DOHH2 (cell line): ENCODE measurements around the gene THRB.

Source experiments
- H3F3A ChIP-seq: fragments of 200-600 bp; sonication (generic), shearing (Covaris generic); 2 replicates; pipeline ENCODE4 v1.6.0; 2016; ENCODE audit warnings: antibody characterized with exemption, mild to moderate bottlenecking; ENCODE audit not compliant: control insufficient read depth, insufficient read depth
- H3K27ac ChIP-seq: fragments of 200-600 bp; sonication (generic); 2 replicates; pipeline ENCODE4 v1.5.1; 2014; ENCODE audit warnings: low read depth, mild to moderate bottlenecking, low read length, moderate library complexity
- H3K27me3 ChIP-seq: fragments of 200-600 bp; sonication (generic); 2 replicates; pipeline ENCODE4 v1.6.1; 2014; ENCODE audit warnings: mild to moderate bottlenecking, low read length, mixed read lengths; ENCODE audit not compliant: control insufficient read depth
- H3K36me3 ChIP-seq: fragments of 200-600 bp; sonication (generic); 2 replicates; pipeline ENCODE4 v1.6.1; 2014; ENCODE audit warnings: mild to moderate bottlenecking, low read length, moderate library complexity, mixed read lengths; ENCODE audit not compliant: control insufficient read depth
- H3K4me1 ChIP-seq: fragments of 200-600 bp; sonication (generic); 2 replicates; pipeline ENCODE4 v1.6.1; 2014; ENCODE audit warnings: mild to moderate bottlenecking, low read length, mixed read lengths; ENCODE audit not compliant: control insufficient read depth
- H3K4me2 ChIP-seq: fragments of 200-600 bp; sonication (generic); 2 replicates; pipeline ENCODE4 v1.6.0; 2014; ENCODE audit warnings: mild to moderate bottlenecking, low read length, moderate library complexity
- H3K4me3 ChIP-seq: fragments of 200-600 bp; sonication (generic); 2 replicates; pipeline ENCODE4 v1.5.1; 2014; ENCODE audit warnings: mild to moderate bottlenecking, low read length, mixed read lengths
- H3K79me2 ChIP-seq: fragments of 200-600 bp; sonication (generic); 2 replicates; pipeline ENCODE4 v1.6.1; 2014; ENCODE audit warnings: mild to moderate bottlenecking, low read length, mixed read lengths; ENCODE audit not compliant: control insufficient read depth
- H3K9me2 ChIP-seq: fragments of 200-600 bp; sonication (generic); replicated peaks from 2 replicates; pipeline ENCODE4 v1.6.1; 2014; ENCODE audit warnings: mild to moderate bottlenecking, low read length, mixed read lengths; ENCODE audit not compliant: control insufficient read depth
- H3K9me3 ChIP-seq: fragments of 200-600 bp; sonication (generic); 2 replicates; pipeline ENCODE4 v1.6.1; 2014; ENCODE audit warnings: antibody characterized with exemption, low read length, mixed read lengths; ENCODE audit not compliant: control insufficient read depth, insufficient read depth
- H4K20me1 ChIP-seq: fragments of 200-600 bp; sonication (generic); 2 replicates; pipeline ENCODE4 v1.6.0; 2014; ENCODE audit warnings: low read depth, mild to moderate bottlenecking, antibody characterized with exemption, low read length, moderate library complexity; ENCODE audit not compliant: control insufficient read depth, insufficient read depth
- CTCF ChIP-seq: fragments of 200-600 bp; sonication (generic); IDR thresholded peaks from one replicate; pipeline ENCODE4 v1.5.1; 2014; ENCODE audit warnings: antibody characterized with exemption, mild to moderate bottlenecking, low read depth, low read length; ENCODE audit not compliant: poor library complexity, severe bottlenecking
- EZH2phosphoT487 ChIP-seq: fragments of 200-600 bp; sonication (generic); IDR thresholded peaks from 2 replicates; pipeline ENCODE4 v1.6.1; 2017; ENCODE audit warnings: borderline replicate concordance, mild to moderate bottlenecking, antibody characterized with exemption, low read length, moderate library complexity, mixed read lengths

Gene THRB

GRCh38 chr3:24490151-24490550 is 4.5 kb downstream of the THRB start:
- TF ChIP-seq CTCF (no peak), EZH2phosphoT487 (no peak)
- Histone ChIP-seq H3K9me3 (no peaks in the 10 kb centered on the region), H3K36me3 (no peaks in the 10 kb centered on the region), H3K4me3 (no peak overlapping the region), H3K27ac (no peak overlapping the region), H3F3A (no peaks in the 10 kb centered on the region), H3K79me2 (no peaks in the 10 kb centered on the region), H3K4me2 (no peak overlapping the region), H3K4me1 (no peaks in the 10 kb centered on the region), H3K9me2 (no peaks in the 10 kb centered on the region), H3K27me3 (peaks cover 17% of the 10 kb centered on the region), H4K20me1 (no peaks in the 10 kb centered on the region)

GRCh38 chr3:24487325-24488262 is 7.1 kb downstream of the THRB start:
- no peaks in the 10 kb centered on the region for H3K36me3 ChIP-seq
- H3K4me3 ChIP-seq: no peak overlapping the region
- no peaks in the 10 kb centered on the region for H4K20me1 ChIP-seq
- no peak overlapping the region for H3K4me2 ChIP-seq
- no peaks in the 10 kb centered on the region for H3K9me2 ChIP-seq
- no peaks in the 10 kb centered on the region for H3K79me2 ChIP-seq
- H3K27me3 ChIP-seq: no peaks in the 10 kb centered on the region; the same call in 1 of the 2 replicates
- no peaks in the 10 kb centered on the region for H3F3A ChIP-seq
- H3K4me1 ChIP-seq: no peaks in the 10 kb centered on the region
- TF ChIP-seq CTCF: no peak
- no peak for TF ChIP-seq EZH2phosphoT487
- H3K27ac ChIP-seq: no peak overlapping the region
- no peaks in the 10 kb centered on the region for H3K9me3 ChIP-seq

- Histone ChIP-seq H3K27me3 (no peaks in the 10 kb centered on the region; the same call in 1 of the 2 replicates), H3K4me2 (no peak overlapping the region), H3K4me3 (no peak overlapping the region), H3K27ac (no peak overlapping the region), H3K9me3 (no peaks in the 10 kb centered on the region), H3F3A (no peaks in the 10 kb centered on the region), H3K9me2 (no peaks in the 10 kb centered on the region), H3K4me1 (no peaks in the 10 kb centered on the region), H3K79me2 (no peaks in the 10 kb centered on the region), H3K36me3 (no peaks in the 10 kb centered on the region), H4K20me1 (no peaks in the 10 kb centered on the region)
- TF ChIP-seq CTCF (no peak), EZH2phosphoT487 (no peak)
These were observed 9.1 kb downstream of the THRB start for GRCh38 chr3:24485511-24485910.
